Peyer's patch (tissue), 4 donors: Measurements from ENCODE around the gene PLK3. TPM values are rescaled to one million over a fixed set of nuclear protein-coding genes. Genes with fewer than 3 reads are reported as not detected.
A peak's percentile ranks its signal among the peaks of the same experiment; 100 is the strongest.

ENCODE experiments used
- DNase-seq, 3 donors: peaks; one replicate each; pipeline ENCODE4 v3.0.0-alpha.2; 2017 to 2019
- H3K27ac ChIP-seq, 4 donors: fragments of 200-600 bp; sonication (generic); one replicate each; pipeline ENCODE4 v1.5.1; 2016 to 2019
- H3K27me3 ChIP-seq, 2 donors: fragments of 200-600 bp; sonication (generic); one replicate each; pipeline ENCODE4 v1.5.1; 2019
- H3K36me3 ChIP-seq, 3 donors: fragments of 200-600 bp; sonication (generic); one replicate each; pipeline ENCODE4 v1.5.1; 2016 to 2019
- H3K4me1 ChIP-seq, 4 donors: fragments of 200-600 bp; sonication (generic); one replicate each; pipeline ENCODE4 v1.5.1; 2016 to 2019
- H3K4me3 ChIP-seq, 4 donors: fragments of 200-600 bp; sonication (generic); 1 replicate in 3 of 4; 2 replicates in 1 of 4; pipeline ENCODE4 v1.5.1; 2016 to 2019; ENCODE audit warnings: mild to moderate bottlenecking in 1 of 4
- H3K9me3 ChIP-seq, 4 donors: fragments of 200-600 bp; sonication (generic); one replicate each; pipeline ENCODE4 v1.5.1; 2016 to 2019; ENCODE audit warnings: mild to moderate bottlenecking in 1 of 4
- CTCF ChIP-seq, 6 experiments: fragments of 450-650 bp in 4 of 6; fragments of 200-600 bp in 2 of 6; sonication (generic) in 1 of 6; IDR thresholded peaks; one replicate each; pipeline ENCODE4 v1.5.1; 2017 to 2019; ENCODE audit warnings: antibody characterized with exemption in 6 of 6, mild to moderate bottlenecking in 3 of 6, moderate library complexity in 1 of 6
- POLR2A ChIP-seq, 2 donors: fragments of 450-650 bp; IDR thresholded peaks; one replicate each; pipeline ENCODE4 v1.5.1; 2017; ENCODE audit warnings: antibody characterized with exemption in 2 of 2, mild to moderate bottlenecking in 2 of 2, moderate library complexity in 2 of 2
- total RNA-seq, 4 donors: library from RNA; depleted of rRNA; stranded (reverse); fragments of >200 nt; gene quantifications; one replicate each; pipeline ENCODE4 v1.1.0, GENCODE V29; 2016

Gene PLK3
- total RNA-seq, 4 donors from 2014 or later, result 7.7 to 28.1 (median 23.5) TPM

DNA sequence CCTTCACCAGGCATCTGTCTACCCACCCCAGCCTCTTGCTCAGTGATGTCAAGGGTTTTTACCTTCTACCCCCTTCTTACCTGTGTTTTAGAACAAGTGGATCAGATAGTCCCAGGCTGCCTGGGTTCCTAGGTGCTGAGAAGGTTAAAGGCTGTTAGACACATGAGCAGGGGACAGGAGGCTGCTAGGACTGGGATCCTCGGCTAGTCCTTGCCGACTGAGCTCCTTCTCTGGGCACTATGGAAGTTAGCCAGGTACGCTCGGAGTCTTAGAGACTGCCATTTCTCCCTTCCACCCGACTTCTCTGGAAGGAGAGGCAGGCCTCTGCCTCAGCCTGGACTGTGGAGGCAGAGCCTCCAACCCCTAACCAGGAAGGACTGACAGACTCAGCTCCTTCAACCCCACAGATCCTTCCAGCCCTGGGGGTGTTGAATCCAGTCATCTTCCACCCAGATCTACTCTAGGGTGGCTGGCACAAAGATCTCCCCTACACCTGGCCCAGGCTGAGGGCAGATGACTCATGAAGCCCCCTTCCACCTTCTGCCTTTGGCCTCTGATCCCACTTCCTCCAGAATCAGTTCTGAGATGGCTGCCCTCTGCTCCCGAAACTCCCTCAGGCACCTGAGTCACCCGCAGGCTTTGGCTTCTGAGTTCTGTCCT lies 6.7 kb downstream of the PLK3 start, which contains the start of gene DYNLT4:
DYNLT4 (minus strand) TSS at position 648 of the 660 bp plus-strand sequence. CDS start 683 bp downstream, outside the sequence.
- H3K36me3 ChIP-seq, result peaks cover 0 to 34% (median 0%) of the 10 kb centered on the region in 3 donors
- H3K4me3 ChIP-seq, result peak within 1 kb of the TSS in 2 of 4 donors; percentile 15 to 30
- H3K27me3 ChIP-seq, result no peaks in the 10 kb centered on the region
- H3K9me3 ChIP-seq, result no peaks in the 10 kb centered on the region
- H3K4me1 ChIP-seq, result peaks cover 13 to 62% (median 58%) of the 10 kb centered on the region in 4 donors
- peak within 1 kb of the TSS; percentile 94 to 98 (median 96) for H3K27ac ChIP-seq
- TF ChIP-seq POLR2A (IDR thresholded peaks at IDR 0.05), result no peak
- no peak for TF ChIP-seq CTCF (IDR thresholded peaks at IDR 0.05)
- DNase-seq, result peak in 1 of 3 donors; percentile 46

GRCh38 chr1:44807364-44808062 lies 7.3 kb downstream of the PLK3 start:
- Histone ChIP-seq H3K27me3 (no peaks in the 10 kb centered on the region), H3K4me3 (peak overlapping the region in 1 of 4 donors; percentile 15), H3K27ac (peak overlapping the region; percentile 94 to 98 (median 96)), H3K4me1 (peaks cover 13 to 58% (median 54%) of the 10 kb centered on the region in 4 donors), H3K36me3 (peaks cover 0 to 34% (median 0%) of the 10 kb centered on the region in 3 donors), H3K9me3 (no peaks in the 10 kb centered on the region)
- DNase-seq, result peak; percentile 95 to 99 (median 99)
- no peak for TF ChIP-seq POLR2A (IDR thresholded peaks at IDR 0.05)
- TF ChIP-seq CTCF (IDR thresholded peaks at IDR 0.05), result no peak

DNA sequence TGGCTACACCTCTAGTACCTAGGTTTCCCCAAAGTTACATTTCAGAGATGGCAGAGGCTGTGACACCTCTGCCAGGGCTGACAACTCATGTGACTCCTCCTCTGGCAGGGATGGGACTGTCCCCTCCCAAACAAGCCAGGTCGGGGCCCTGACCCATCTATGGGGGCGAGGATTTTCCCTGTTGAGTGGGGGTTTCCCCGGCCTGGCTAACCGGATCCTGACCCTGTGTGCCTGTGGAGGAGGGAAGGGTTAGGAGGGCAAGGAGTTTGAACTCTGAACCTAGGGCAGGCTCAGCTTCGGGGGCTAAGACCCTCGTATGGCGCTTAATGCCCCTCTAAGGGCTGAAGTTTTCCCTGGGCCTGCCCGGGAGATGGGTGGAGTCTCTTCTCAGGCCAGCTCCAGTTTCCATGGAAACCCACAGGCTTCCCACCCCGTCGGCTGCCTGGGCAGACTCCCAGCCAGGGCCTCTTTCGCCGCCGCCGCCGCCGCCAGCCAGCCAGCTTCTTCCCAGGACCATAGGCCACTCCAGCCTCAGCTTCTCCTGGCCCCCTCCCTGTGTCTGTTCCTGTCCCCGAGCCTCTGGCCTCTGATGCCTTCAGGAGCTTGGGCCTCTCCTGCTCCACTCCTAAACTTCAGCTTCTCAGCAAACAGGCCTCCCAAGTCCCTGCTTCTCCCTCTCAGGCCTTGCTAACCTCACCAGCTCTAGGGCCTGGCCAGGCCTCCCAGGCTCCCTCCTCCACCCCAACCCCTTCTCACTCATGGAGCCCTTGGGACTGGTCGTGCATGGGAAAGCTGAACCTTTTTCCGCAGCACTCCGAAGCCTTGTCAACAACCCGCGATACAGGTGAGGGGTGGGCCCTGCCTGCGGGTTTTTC lies 8.1 kb downstream of the PLK3 start, which contains the start of gene BTBD19:
BTBD19 (plus strand) TSS at position 461 of the 875 bp plus-strand sequence; CDS start at position 759, 298 bp downstream.
- H3K9me3 ChIP-seq, result no peaks in the 10 kb centered on the region
- H3K36me3 ChIP-seq, result peaks cover 0 to 29% (median 0%) of the 10 kb centered on the region in 3 donors
- peak within 1 kb of the TSS in 3 of 4 donors; percentile 0 to 30 (median 15) for H3K4me3 ChIP-seq
- peak within 1 kb of the TSS; percentile 94 to 98 (median 96) for H3K27ac ChIP-seq
- no peaks in the 10 kb centered on the region for H3K27me3 ChIP-seq
- TF ChIP-seq POLR2A (IDR thresholded peaks at IDR 0.05) (no peak), CTCF (IDR thresholded peaks at IDR 0.05) (no peak)
- DNase-seq, result peak in 2 of 3 donors; percentile 66 to 76
- peaks cover 13 to 57% (median 50%) of the 10 kb centered on the region in 4 donors for H3K4me1 ChIP-seq

DNA sequence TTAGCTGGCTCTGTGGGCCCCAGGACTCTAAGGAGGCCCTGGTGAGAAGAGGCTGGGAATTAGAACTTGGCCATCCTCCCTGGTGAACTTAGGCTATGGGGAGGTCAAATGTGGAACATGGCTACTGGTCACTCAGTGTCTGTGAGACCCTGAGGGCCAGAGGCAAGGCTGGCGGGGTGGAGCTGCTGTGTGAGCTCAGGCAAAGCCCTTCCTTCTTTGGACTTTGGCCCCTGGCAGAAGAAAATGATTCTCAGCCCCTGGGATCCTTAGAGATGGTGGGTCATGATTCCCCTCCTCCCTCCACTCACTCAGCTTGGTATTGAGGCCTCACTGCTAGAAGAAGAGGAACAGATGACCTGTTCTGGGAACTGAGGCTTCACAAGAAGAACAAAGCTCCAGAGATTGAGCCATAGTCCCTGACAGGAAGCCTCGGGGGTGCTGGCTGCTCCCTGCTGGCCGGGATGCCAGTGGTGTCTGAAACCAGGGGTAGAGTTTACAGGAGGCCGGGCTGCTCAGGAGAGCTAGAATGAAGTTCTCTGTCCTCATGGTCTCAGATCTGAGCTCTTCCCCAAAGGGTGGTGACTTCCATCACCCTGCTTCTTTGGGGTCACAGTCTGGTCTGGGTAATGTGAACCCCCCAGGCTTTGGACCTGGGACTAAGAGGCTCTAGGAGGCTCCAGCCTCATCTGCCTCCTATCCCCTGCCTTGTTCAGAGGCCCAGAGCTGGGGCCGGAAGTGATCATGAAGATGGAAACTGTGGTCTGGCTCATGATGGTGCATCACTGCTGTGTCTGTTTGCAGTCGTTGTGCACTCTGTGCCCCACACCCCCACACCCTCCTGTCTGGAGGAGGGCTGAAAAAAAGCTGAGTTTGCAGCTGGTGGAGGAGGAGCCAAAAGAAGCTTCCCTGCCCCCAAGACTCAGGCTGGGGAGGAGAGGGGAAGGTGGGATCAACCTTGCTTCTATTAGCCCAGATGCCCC lies 9.1 kb downstream of the PLK3 start:
- H3K4me1 ChIP-seq, result peaks cover 13 to 59% (median 51%) of the 10 kb centered on the region in 4 donors
- no peaks in the 10 kb centered on the region for H3K27me3 ChIP-seq
- H3K9me3 ChIP-seq, result no peaks in the 10 kb centered on the region
- peaks cover 0 to 20% (median 0%) of the 10 kb centered on the region in 3 donors for H3K36me3 ChIP-seq
- peak; percentile 71 to 92 (median 90) for DNase-seq
- no peak for TF ChIP-seq CTCF (IDR thresholded peaks at IDR 0.05)
- no peak for TF ChIP-seq POLR2A (IDR thresholded peaks at IDR 0.05)
- peak overlapping the region in 2 of 4 donors; percentile 0 to 30 for H3K4me3 ChIP-seq
- peak overlapping the region; percentile 94 to 98 (median 96) for H3K27ac ChIP-seq
